Colonic mucosa (tissue), 4 donors: ENCODE results near the gene GPRC5D. TPM values are rescaled to one million over a fixed set of nuclear protein-coding genes. Genes with fewer than 3 reads are reported as not detected.

ENCODE experiments used
- DNase-seq: peaks from one replicate; pipeline ENCODE4 v3.0.0-alpha.2; 2020
- H3K27ac ChIP-seq: fragments of 200-600 bp; one replicate; pipeline ENCODE4 v1.8.0; 2021
- H3K27me3 ChIP-seq: fragments of 200-600 bp; one replicate; pipeline ENCODE4 v1.8.0; 2021
- H3K36me3 ChIP-seq: fragments of 200-600 bp; one replicate; pipeline ENCODE4 v1.8.0; 2021
- H3K4me1 ChIP-seq: fragments of 200-600 bp; one replicate; pipeline ENCODE4 v1.8.0; 2021; ENCODE audit warnings: mild to moderate bottlenecking
- H3K4me3 ChIP-seq: fragments of 200-600 bp; one replicate; pipeline ENCODE4 v1.8.0; 2021
- H3K9ac ChIP-seq, 2 donors: one replicate each; pipeline ENCODE4 v1.7.0; 2013; ENCODE audit warnings: control low read depth in 2 of 2, low read depth in 2 of 2, low read length in 2 of 2
- H3K9me3 ChIP-seq: fragments of 200-600 bp; one replicate; pipeline ENCODE4 v1.8.0; 2021
- intact Hi-C: fragments of 100-400 bp; cut with DNase I; formaldehyde crosslinking; loops from one replicate; pipeline ENCODE4 v1.14.1; 2022
- total RNA-seq, 2 donors: library from RNA; stranded (reverse); fragmentation: NEBNext Ultra II Directional in 1 of 2; extraction: Animal tissue kit (Norgen Biotek cat#: 25700) in 1 of 2; gene quantifications; one replicate each; pipeline ENCODE4 v1.2.1, GENCODE V29; 2021
- TF ChIP-seq, protein P1 (sequence below): fragments of 200-600 bp; IDR thresholded peaks from one replicate; pipeline ENCODE4 v1.8.0; 2022; ENCODE audit warnings: antibody characterized with exemption, mild to moderate bottlenecking
- donor health status: healthy.
- donor health status: DM: no; HTN: no; CAD: no.
- donor health status: DM: no; HTN: no; CAD: no.

Gene GPRC5D
- total RNA-seq, result under 1 TPM in 1 of 2 donors, not detected in 1; 0.27 TPM

DNA sequence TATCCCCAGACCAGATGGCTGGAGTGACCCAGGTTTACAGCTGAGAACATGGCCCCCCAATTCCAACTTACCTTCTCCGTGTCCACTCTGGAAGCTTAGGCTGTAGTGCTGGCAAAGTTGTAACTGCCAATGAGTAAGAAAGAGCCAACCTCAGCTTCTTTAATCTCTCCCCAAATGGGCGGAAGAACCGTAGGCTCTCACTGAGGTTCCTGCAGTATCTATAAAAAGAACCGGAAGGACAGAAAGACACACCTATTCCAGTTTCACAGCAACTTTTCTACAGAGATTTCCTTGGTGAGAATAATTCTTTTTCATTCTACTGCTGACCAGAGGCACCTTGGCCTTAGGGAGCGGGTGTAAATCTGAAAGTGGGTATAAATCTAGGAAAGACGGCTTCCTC is at the start of gene GPRC5D:
Gene GPRC5D (minus strand): TSS at position 135 of the 400 bp plus-strand sequence. CDS start 1,786 bp downstream, outside the sequence.
- H3K4me3 ChIP-seq, result no peak within 1 kb of the TSS
- DNase-seq, result no peak

GRCh38 chr12:13001775-13002040 is 49.7 kb upstream of the GPRC5D start:
- Histone ChIP-seq H3K4me3 (peak overlapping the region; percentile 58), H3K9ac (peak overlapping the region; percentile 40 to 71)

More for the DNA sequence above, at the start of gene GPRC5D:
- no peak within 1 kb of the TSS for H3K9ac ChIP-seq
- no peak within 1 kb of the TSS for H3K27ac ChIP-seq
- TF ChIP-seq, protein P1, sequence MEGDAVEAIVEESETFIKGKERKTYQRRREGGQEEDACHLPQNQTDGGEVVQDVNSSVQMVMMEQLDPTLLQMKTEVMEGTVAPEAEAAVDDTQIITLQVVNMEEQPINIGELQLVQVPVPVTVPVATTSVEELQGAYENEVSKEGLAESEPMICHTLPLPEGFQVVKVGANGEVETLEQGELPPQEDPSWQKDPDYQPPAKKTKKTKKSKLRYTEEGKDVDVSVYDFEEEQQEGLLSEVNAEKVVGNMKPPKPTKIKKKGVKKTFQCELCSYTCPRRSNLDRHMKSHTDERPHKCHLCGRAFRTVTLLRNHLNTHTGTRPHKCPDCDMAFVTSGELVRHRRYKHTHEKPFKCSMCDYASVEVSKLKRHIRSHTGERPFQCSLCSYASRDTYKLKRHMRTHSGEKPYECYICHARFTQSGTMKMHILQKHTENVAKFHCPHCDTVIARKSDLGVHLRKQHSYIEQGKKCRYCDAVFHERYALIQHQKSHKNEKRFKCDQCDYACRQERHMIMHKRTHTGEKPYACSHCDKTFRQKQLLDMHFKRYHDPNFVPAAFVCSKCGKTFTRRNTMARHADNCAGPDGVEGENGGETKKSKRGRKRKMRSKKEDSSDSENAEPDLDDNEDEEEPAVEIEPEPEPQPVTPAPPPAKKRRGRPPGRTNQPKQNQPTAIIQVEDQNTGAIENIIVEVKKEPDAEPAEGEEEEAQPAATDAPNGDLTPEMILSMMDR, result no peak
- no peaks in the 10 kb centered on the region for H3K36me3 ChIP-seq
- H3K9me3 ChIP-seq, result no peaks in the 10 kb centered on the region
- H3K27me3 ChIP-seq, result no peaks in the 10 kb centered on the region
- intact Hi-C loops, result no loop called here
- H3K4me1 ChIP-seq, result no peaks in the 10 kb centered on the region

DNA sequence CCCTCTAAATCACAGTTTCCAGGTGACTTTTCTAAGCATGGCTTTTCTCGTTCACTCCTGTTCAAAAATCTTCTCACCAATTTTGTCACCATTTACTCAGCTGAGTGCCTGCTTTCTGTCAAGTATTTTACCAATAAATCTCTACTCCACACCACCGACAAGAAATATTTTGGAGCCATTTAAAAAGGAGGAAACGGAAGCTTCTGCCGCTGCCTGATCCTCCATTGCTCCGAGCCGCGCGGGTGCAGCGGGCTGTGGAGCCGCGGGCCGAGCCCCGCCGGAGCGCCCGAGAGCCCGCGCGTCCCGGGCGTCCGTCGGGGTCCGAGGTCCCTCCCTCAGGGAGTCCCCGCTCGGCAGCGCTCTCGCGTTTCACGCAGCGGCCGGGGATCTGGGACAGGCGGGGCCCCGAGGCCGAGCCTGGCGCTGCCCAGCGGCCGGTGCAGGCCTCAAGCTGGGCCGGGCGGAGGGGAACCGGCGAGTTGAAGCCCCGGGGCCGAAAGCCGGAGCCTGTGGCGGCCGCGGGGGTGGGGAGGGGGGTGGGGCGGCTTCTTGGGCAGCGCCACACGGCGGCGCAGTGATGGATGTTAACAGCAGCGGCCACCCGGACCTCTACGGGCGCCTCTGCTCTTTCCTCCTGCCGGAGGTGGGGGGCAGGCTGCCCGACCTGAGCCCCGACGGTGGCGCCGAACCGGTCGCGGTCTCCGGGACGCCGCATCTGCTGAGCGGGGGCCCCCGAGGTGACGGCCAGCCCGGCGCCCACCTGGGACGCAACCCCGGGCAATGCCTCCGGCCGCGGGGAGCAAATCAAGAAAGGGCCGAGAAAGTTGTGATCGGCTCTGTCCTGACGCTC is 49.2 kb upstream of the GPRC5D start:
- peak; percentile 42 for DNase-seq
- TF ChIP-seq, protein P1, result peak; percentile 15
- Histone ChIP-seq H3K9me3 (no peaks in the 10 kb centered on the region), H3K27ac (peak overlapping the region; percentile 85), H3K4me3 (peak overlapping the region; percentile 58), H3K4me1 (no peaks in the 10 kb centered on the region), H3K9ac (peak overlapping the region; percentile 71 to 82), H3K36me3 (no peaks in the 10 kb centered on the region), H3K27me3 (no peaks in the 10 kb centered on the region)
- intact Hi-C loops, result loop anchor here (5.0 to 10.0 kb wide), 2 partner anchors 41 to 94 kb away; partner anchors contain the start of gene FAM234B

More at GRCh38 chr12:13001775-13002040, 49.7 kb upstream of the GPRC5D start:
- Histone ChIP-seq H3K27me3 (no peaks in the 10 kb centered on the region), H3K36me3 (no peaks in the 10 kb centered on the region), H3K4me1 (no peaks in the 10 kb centered on the region), H3K9me3 (no peaks in the 10 kb centered on the region), H3K27ac (no peak overlapping the region)
- intact Hi-C loops, result loop anchor here (5.0 to 10.0 kb wide), 2 partner anchors 41 to 93 kb away; partner anchors contain the start of gene FAM234B
- no peak for DNase-seq
- TF ChIP-seq, protein P1, result no peak

DNA sequence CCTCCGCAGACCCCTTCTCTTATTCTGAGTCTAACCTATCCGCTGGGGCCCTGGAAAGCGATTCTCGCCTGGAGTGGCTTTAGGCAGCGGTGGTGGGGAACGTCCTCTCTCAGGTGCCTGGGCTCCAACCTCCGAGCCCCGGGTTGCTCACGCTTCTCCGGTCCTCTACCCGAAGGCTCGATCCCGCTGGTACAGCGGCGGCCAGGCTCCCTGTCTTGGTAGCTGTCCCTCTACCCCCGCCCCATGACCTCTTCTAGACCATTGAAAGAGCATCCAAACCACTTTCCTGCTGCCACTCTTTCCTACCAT is 48.6 kb upstream of the GPRC5D start:
- intact Hi-C loops, result loop anchor here (5.0 to 10.0 kb wide), 2 partner anchors 42 to 94 kb away; partner anchors contain the start of gene FAM234B

GRCh38 chr12:12999959-13000615 is 48.1 kb upstream of the GPRC5D start, which contains the start of gene HEBP1:
HEBP1 (minus strand) TSS chr12:13000265; CDS start chr12:13000114, 151 bp downstream.
- Histone ChIP-seq H3K4me1 (no peaks in the 10 kb centered on the region), H3K27ac (peak within 1 kb of the TSS; percentile 85)

More for the DNA sequence above, 48.6 kb upstream of the GPRC5D start:
- Histone ChIP-seq H3K27ac (peak overlapping the region; percentile 85), H3K9me3 (no peaks in the 10 kb centered on the region), H3K4me1 (no peaks in the 10 kb centered on the region), H3K9ac (peak overlapping the region; percentile 71 to 82), H3K36me3 (no peaks in the 10 kb centered on the region), H3K4me3 (peak overlapping the region; percentile 58), H3K27me3 (no peaks in the 10 kb centered on the region)
- TF ChIP-seq, protein P1, result no peak
- DNase-seq, result no peak

More at GRCh38 chr12:12999959-13000615, 48.1 kb upstream of the GPRC5D start, which contains the start of gene HEBP1:
- intact Hi-C loops, result loop anchor here (5.0 to 10.0 kb wide), 2 partner anchors 42 to 95 kb away; partner anchors contain the start of gene FAM234B
- peak within 1 kb of the TSS; percentile 90 to 93 for H3K9ac ChIP-seq
- TF ChIP-seq, protein P1, result no peak
- no peaks in the 10 kb centered on the region for H3K27me3 ChIP-seq
- H3K4me3 ChIP-seq, result peak within 1 kb of the TSS; percentile 58
- no peaks in the 10 kb centered on the region for H3K36me3 ChIP-seq
- no peaks in the 10 kb centered on the region for H3K9me3 ChIP-seq
- peak; percentile 98 for DNase-seq
